Hair follicular keratinocyte (primary cell): ENCODE results near the gene SOHLH2. TPM values are rescaled to one million over a fixed set of nuclear protein-coding genes. Genes with fewer than 3 reads are reported as not detected.

ENCODE experiments used
- total RNA-seq: library from RNA; depleted of rRNA; stranded (reverse); fragments of >200 nt; gene quantifications from 2 replicates; pipeline ENCODE4 v1.2.3, GENCODE V29; 2015

Gene SOHLH2
- 0.31 TPM in 1 of 2 replicates, not detected in the other for total RNA-seq

GRCh38 chr13:36214163-36214921 lies at the start of gene SOHLH2:
TSS of gene SOHLH2 (minus strand) at chr13:36214556. CDS start at chr13:36214526, 30 bp downstream.

GRCh38 chr13:36131222-36131930 lies 83.0 kb downstream of the SOHLH2 start, which contains the start of gene DCLK1:
TSS of gene DCLK1 (minus strand) at chr13:36131382.

Other genes with a start within 250 kb of the SOHLH2 start
- gene DCLK1, start 83.2 kb downstream of the SOHLH2 start, total RNA-seq = 0.08 TPM in 1 of 2 replicates, not detected in the other
- gene CCDC169, start 83.3 kb upstream of the SOHLH2 start, total RNA-seq = 0.55 and 1.3 TPM in 2 replicates
- 21.1 and 24.3 TPM in 2 replicates for gene SPART, start 131.8 kb upstream of the SOHLH2 start, total RNA-seq
- 12.6 and 18.2 TPM in 2 replicates for gene CCNA1, start 217.9 kb upstream of the SOHLH2 start, total RNA-seq